HL-60 (cell line): ENCODE results near the gene KAT6B.
A peak's percentile ranks its signal among the peaks of the same experiment; 100 is the strongest.

Experiments
- DNase-seq, 2 experiments: peaks; one replicate each; pipeline ENCODE4 v3.0.0-alpha.2; 2010 to 2020; ENCODE audit warnings: low read depth in 1 of 2, low spot score in 1 of 2
- H3K27ac ChIP-seq: fragments of 250-450 bp; sonication (Bioruptor Pico); replicated peaks from 2 replicates; pipeline ENCODE4 v1.5.1; 2020; ENCODE audit warnings: mild to moderate bottlenecking, moderate library complexity
- H3K27me3 ChIP-seq: fragments of 250-450 bp; sonication (Bioruptor Pico); 2 replicates; pipeline ENCODE4 v1.5.1; 2021; ENCODE audit warnings: mild to moderate bottlenecking, moderate library complexity; ENCODE audit not compliant: insufficient read depth, poor library complexity, severe bottlenecking
- H3K4me3 ChIP-seq: replicated peaks from 2 replicates; pipeline ENCODE4 v1.5.1; 2011; ENCODE audit warnings: mild to moderate bottlenecking, control low read depth, low read length; ENCODE audit not compliant: insufficient read depth
- CTCF ChIP-seq: IDR thresholded peaks from one replicate; pipeline ENCODE4 v1.5.1; 2011; ENCODE audit warnings: low read length, control low read depth, inconsistent platforms; ENCODE audit not compliant: insufficient read depth
- GABPA ChIP-seq: IDR thresholded peaks from 2 replicates; pipeline ENCODE4 v1.6.1; 2012; ENCODE audit warnings: low read depth
- POLR2AphosphoS5 ChIP-seq: IDR thresholded peaks from 2 replicates; pipeline ENCODE4 v1.6.1; 2012; ENCODE audit warnings: low read depth
- REST ChIP-seq: IDR thresholded peaks from 2 replicates; pipeline ENCODE4 v1.6.1; 2012; ENCODE audit warnings: low read depth; ENCODE audit not compliant: insufficient replicate concordance
- SPI1 ChIP-seq: IDR thresholded peaks from 2 replicates; pipeline ENCODE4 v1.6.1; 2012; ENCODE audit warnings: low read depth, mild to moderate bottlenecking, borderline replicate concordance

KAT6B gene

GRCh38 chr10:74896788-74897527, 70.6 kb downstream of the KAT6B start:
- Histone ChIP-seq H3K27me3 (no peaks in the 10 kb centered on the region), H3K27ac (no peak overlapping the region), H3K4me3 (no peak overlapping the region)
- DNase-seq, result no peak
- no peak for TF ChIP-seq POLR2AphosphoS5
- no peak for TF ChIP-seq SPI1
- TF ChIP-seq GABPA, result no peak
- no peak for TF ChIP-seq REST
- no peak for TF ChIP-seq CTCF

GRCh38 chr10:74898201-74898976, 72.0 kb downstream of the KAT6B start:
- Histone ChIP-seq H3K4me3 (no peak overlapping the region), H3K27ac (no peak overlapping the region), H3K27me3 (no peaks in the 10 kb centered on the region)
- TF ChIP-seq POLR2AphosphoS5 (no peak), SPI1 (no peak), CTCF (no peak), GABPA (no peak), REST (no peak)
- peak in 1 of 2 experiments; percentile 24 for DNase-seq

- Histone ChIP-seq H3K4me3 (no peak overlapping the region), H3K27me3 (no peaks in the 10 kb centered on the region), H3K27ac (no peak overlapping the region)
- TF ChIP-seq REST (no peak), CTCF (no peak), SPI1 (no peak), POLR2AphosphoS5 (no peak), GABPA (no peak)
- no peak for DNase-seq
These were observed 73.9 kb downstream of the KAT6B start for GRCh38 chr10:74900297-74900696.
